Keratinocyte (primary cell): Measurements from ENCODE around the gene ABCB9. TPM values are rescaled to one million over a fixed set of nuclear protein-coding genes. Genes with fewer than 3 reads are reported as not detected.

Experiments used
- DNase-seq: peaks from one replicate; pipeline ENCODE4 v3.0.0-alpha.2; 2011; ENCODE audit warnings: low read depth, missing footprints, low spot score
- FAIRE-seq: peaks from 2 replicates; lab custom pipeline; 2011; peaks lifted over from hg19 to GRCh38; lab: Jason Lieb, UNC
- H2AFZ ChIP-seq: 2 replicates; pipeline ENCODE4 v1.6.0; 2012; ENCODE audit warnings: low read length, control low read depth, inconsistent platforms; ENCODE audit not compliant: control insufficient read depth
- H3K27ac ChIP-seq: 2 replicates; pipeline ENCODE4 v1.5.1; 2011; ENCODE audit warnings: low read length; ENCODE audit not compliant: control insufficient read depth, insufficient read depth
- H3K27me3 ChIP-seq: 3 replicates; pipeline ENCODE4 v1.6.0; 2011; ENCODE audit warnings: low read length; ENCODE audit not compliant: control insufficient read depth, insufficient read depth; ENCODE audit errors: extremely low read depth
- H3K36me3 ChIP-seq, 2 experiments: 2 replicates in 1 of 2; 3 replicates in 1 of 2; pipeline ENCODE4 v1.5.1; 2011; ENCODE audit warnings: low read length in 2 of 2, mild to moderate bottlenecking in 1 of 2; ENCODE audit not compliant: control insufficient read depth in 2 of 2, insufficient read depth in 2 of 2; ENCODE audit errors: extremely low read depth in 1 of 2
- H3K4me1 ChIP-seq: 3 replicates; pipeline ENCODE4 v1.5.1; 2011; ENCODE audit warnings: low read length; ENCODE audit not compliant: control insufficient read depth, insufficient read depth; ENCODE audit errors: extremely low read depth
- H3K4me2 ChIP-seq: 3 replicates; pipeline ENCODE4 v1.6.0; 2011; ENCODE audit warnings: low read depth, low read length; ENCODE audit not compliant: control insufficient read depth, insufficient read depth; ENCODE audit errors: extremely low read depth
- H3K4me3 ChIP-seq, 3 experiments: fragments of 200-600 bp in 1 of 3; sonication (generic) in 1 of 3; 2 replicates in 2 of 3; 3 replicates in 1 of 3; pipeline ENCODE4 v1.5.1; 2011 to 2016; ENCODE audit warnings: low read length in 3 of 3, mild to moderate bottlenecking in 3 of 3, control low read depth in 2 of 3, inconsistent platforms in 1 of 3, low read depth in 1 of 3, mixed read lengths in 1 of 3, mixed run types in 1 of 3, moderate library complexity in 1 of 3; ENCODE audit not compliant: control insufficient read depth in 2 of 3, insufficient read depth in 2 of 3; ENCODE audit errors: extremely low read depth in 1 of 3
- H3K79me2 ChIP-seq: 2 replicates; pipeline ENCODE4 v1.6.0; 2012; ENCODE audit warnings: low read length; ENCODE audit not compliant: control insufficient read depth, insufficient read depth
- H3K9ac ChIP-seq: 3 replicates; pipeline ENCODE4 v1.6.0; 2011; ENCODE audit warnings: low read length; ENCODE audit not compliant: control insufficient read depth, insufficient read depth; ENCODE audit errors: extremely low read depth
- H3K9me1 ChIP-seq: 3 replicates; pipeline ENCODE4 v1.6.0; 2011; ENCODE audit warnings: low read length; ENCODE audit not compliant: control insufficient read depth, insufficient read depth; ENCODE audit errors: extremely low read depth
- H3K9me3 ChIP-seq: 2 replicates; pipeline ENCODE4 v1.5.1; 2012; ENCODE audit warnings: low read depth, low read length; ENCODE audit not compliant: control insufficient read depth
- H4K20me1 ChIP-seq: 3 replicates; pipeline ENCODE4 v1.6.0; 2011; ENCODE audit warnings: low read length; ENCODE audit not compliant: control insufficient read depth, insufficient read depth; ENCODE audit errors: extremely low read depth
- EZH2 ChIP-seq: IDR thresholded peaks from one replicate; pipeline ENCODE4 v1.6.1; 2012; ENCODE audit warnings: inconsistent platforms, mild to moderate bottlenecking, low read length, moderate library complexity
- dilution Hi-C: fragments of 300-500 bp; cut with MboI; formaldehyde crosslinking; loops from one replicate; pipeline ENCODE4 v1.7.0; 2020; ENCODE audit warnings: low sequenced_read_pairs; ENCODE audit not compliant: extremely low pct_ligation_motif_present
- polyA plus RNA-seq, 5 experiments: library from polyadenylated mRNA; depleted of rRNA in 3 of 5; stranded (reverse) in 3 of 5; stranded (forward) in 1 of 5; unstranded in 1 of 5; fragments of >200 nt; gene quantifications; 1 replicate in 1 of 5; 2 replicates in 3 of 5; 3 replicates in 1 of 5; pipeline versions ENCODE4 v1.2.1 to v1.2.3, GENCODE V29; 2011 to 2012; ENCODE audit warnings: missing spikeins in 2 of 5, low read depth in 1 of 5, low replicate concordance in 1 of 5
- TF ChIP-seq, protein P1 (sequence below), 3 experiments: IDR thresholded peaks in 1 of 3; conservative IDR thresholded peaks in 1 of 3; optimal IDR thresholded peaks in 1 of 3; 2 replicates in 2 of 3; 3 replicates in 1 of 3; pipeline versions ENCODE3 to v1.5.1; 2011; ENCODE audit warnings: low read length in 3 of 3, mild to moderate bottlenecking in 3 of 3, moderate library complexity in 2 of 3, control low read depth in 1 of 3, inconsistent platforms in 1 of 3; ENCODE audit not compliant: insufficient read depth in 2 of 3; ENCODE audit errors: extremely low read depth in 1 of 3

Gene ABCB9
- polyA plus RNA-seq, 1 donor (not counting 4 experiments of a cell fraction or from before 2014, with no cell fraction given): 4.0 TPM

DNA sequence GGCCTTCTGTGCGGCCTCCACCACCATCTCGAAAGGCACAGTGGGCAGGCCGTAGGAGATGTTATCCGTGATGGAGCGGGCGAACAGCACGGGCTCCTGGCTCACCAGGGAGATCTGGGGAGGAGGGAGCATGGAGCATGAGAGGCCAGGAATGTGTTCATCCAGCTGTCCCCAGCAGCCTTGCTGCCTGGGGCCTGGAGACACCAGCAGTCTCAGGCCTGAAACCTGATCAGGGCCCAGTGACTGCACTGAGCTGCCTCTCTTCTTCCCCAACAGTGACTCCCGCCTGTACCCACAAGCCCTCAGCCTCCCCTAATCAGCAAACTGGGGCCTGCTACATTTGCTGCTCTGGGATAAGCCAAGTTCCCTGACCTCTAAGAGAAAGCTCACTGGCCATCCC, 30.9 kb downstream of the ABCB9 start:
- DNase-seq (no peak), FAIRE-seq (no peak)
- Histone ChIP-seq H3K4me3 (no peak overlapping the region), H3K27ac (no peak overlapping the region), H4K20me1 (no peaks in the 10 kb centered on the region), H3K36me3 (peaks cover 0 to 1% of the 10 kb centered on the region in 2 experiments), H3K27me3 (no peaks in the 10 kb centered on the region), H3K4me2 (no peak overlapping the region), H3K79me2 (no peaks in the 10 kb centered on the region), H2AFZ (no peak overlapping the region), H3K9me3 (no peaks in the 10 kb centered on the region), H3K4me1 (no peaks in the 10 kb centered on the region), H3K9me1 (no peaks in the 10 kb centered on the region), H3K9ac (no peak overlapping the region)
- dilution Hi-C loops: no loop called here
- TF ChIP-seq, protein P1, sequence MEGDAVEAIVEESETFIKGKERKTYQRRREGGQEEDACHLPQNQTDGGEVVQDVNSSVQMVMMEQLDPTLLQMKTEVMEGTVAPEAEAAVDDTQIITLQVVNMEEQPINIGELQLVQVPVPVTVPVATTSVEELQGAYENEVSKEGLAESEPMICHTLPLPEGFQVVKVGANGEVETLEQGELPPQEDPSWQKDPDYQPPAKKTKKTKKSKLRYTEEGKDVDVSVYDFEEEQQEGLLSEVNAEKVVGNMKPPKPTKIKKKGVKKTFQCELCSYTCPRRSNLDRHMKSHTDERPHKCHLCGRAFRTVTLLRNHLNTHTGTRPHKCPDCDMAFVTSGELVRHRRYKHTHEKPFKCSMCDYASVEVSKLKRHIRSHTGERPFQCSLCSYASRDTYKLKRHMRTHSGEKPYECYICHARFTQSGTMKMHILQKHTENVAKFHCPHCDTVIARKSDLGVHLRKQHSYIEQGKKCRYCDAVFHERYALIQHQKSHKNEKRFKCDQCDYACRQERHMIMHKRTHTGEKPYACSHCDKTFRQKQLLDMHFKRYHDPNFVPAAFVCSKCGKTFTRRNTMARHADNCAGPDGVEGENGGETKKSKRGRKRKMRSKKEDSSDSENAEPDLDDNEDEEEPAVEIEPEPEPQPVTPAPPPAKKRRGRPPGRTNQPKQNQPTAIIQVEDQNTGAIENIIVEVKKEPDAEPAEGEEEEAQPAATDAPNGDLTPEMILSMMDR (optimal IDR thresholded peaks at IDR 0.05 in 1 of 3, IDR thresholded peaks at IDR 0.05 in 1 of 3, conservative IDR thresholded peaks at IDR 0.05 in 1 of 3; ENCODE audit: extremely low read depth in 1 of 3, insufficient read depth in 2 of 3, low read length in 3 of 3): no peak
- TF ChIP-seq EZH2: no peak

DNA sequence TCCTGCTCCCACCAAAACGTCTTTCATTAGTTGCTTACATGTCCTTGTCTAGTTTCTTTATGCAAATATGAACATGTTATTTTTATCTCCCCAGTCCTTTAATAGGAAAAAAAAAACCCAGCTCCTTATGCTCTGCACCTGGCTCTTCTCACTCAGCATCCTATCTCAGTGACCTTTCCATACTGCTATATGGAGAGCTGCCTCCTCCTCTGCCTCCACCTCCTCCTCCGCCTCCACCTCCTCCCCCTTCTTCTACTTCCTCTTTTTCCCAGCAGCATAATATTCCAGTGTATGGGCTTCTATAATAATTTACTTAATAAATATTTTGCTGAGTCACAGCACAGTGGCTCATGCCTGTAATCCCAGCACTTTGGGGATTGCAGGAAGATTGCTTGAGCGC, 31.5 kb downstream of the ABCB9 start:
- Histone ChIP-seq H3K27me3 (no peaks in the 10 kb centered on the region), H2AFZ (no peak overlapping the region), H3K9ac (no peak overlapping the region), H3K4me2 (no peak overlapping the region), H3K27ac (no peak overlapping the region), H3K4me1 (no peaks in the 10 kb centered on the region), H3K9me1 (no peaks in the 10 kb centered on the region), H4K20me1 (no peaks in the 10 kb centered on the region), H3K36me3 (peaks cover 0 to 1% of the 10 kb centered on the region in 2 experiments), H3K79me2 (no peaks in the 10 kb centered on the region), H3K4me3 (no peak overlapping the region), H3K9me3 (no peaks in the 10 kb centered on the region)
- FAIRE-seq (no peak), DNase-seq (no peak)
- no peak for TF ChIP-seq EZH2
- TF ChIP-seq, protein P1 (optimal IDR thresholded peaks at IDR 0.05 in 1 of 3, IDR thresholded peaks at IDR 0.05 in 1 of 3, conservative IDR thresholded peaks at IDR 0.05 in 1 of 3; ENCODE audit: extremely low read depth in 1 of 3, insufficient read depth in 2 of 3, low read length in 3 of 3): no peak
- dilution Hi-C loops: no loop called here
